ENCODE data around the gene CIB1. TPM values are rescaled to one million over a fixed set of nuclear protein-coding genes. Genes with fewer than 3 reads are reported as not detected.

Gene CIB1
- 187 to 226 TPM (median 220 TPM) in 5 replicates for total RNA-seq (2022; extraction: Qiagen RNA extraction; ENCODE audit: low read depth)

GRCh38 chr15:90233387-90234095 lies at the start of gene CIB1:
Gene CIB1 (minus strand): TSS chr15:90233941. CDS start chr15:90233885, 56 bp downstream.

GRCh38 chr15:90265271-90266060 lies 31.7 kb upstream of the CIB1 start, which contains the start of gene NGRN:
Gene NGRN (plus strand): TSS chr15:90265672. CDS start chr15:90265713, 41 bp downstream.

GRCh38 chr15:90249203-90249863 lies 15.6 kb upstream of the CIB1 start, which contains the start of gene TTLL13:
Gene TTLL13 (plus strand): TSS chr15:90249556. CDS start chr15:90250631, 1,075 bp downstream.

GRCh38 chr15:90234096-90234988 lies 601 bp upstream of the CIB1 start, which contains the start of gene GDPGP1:
Gene GDPGP1 (plus strand): TSS chr15:90234209. CDS start chr15:90240909, 6,700 bp downstream.

GRCh38 chr15:90201130-90201943 lies 32.4 kb downstream of the CIB1 start, which contains the start of gene SEMA4B:
Gene SEMA4B (plus strand): TSS chr15:90201330. CDS start chr15:90201579, 249 bp downstream.

Other genes with a start within 250 kb of the CIB1 start
- gene ZNF710, start 232.6 kb downstream of the CIB1 start, total RNA-seq (2022; extraction: Qiagen RNA extraction; ENCODE audit: low read depth): 11.5 to 15.5 TPM (median 14.3 TPM) in 5 replicates
- 38.6 to 45.8 TPM (median 43.8 TPM) in 5 replicates for gene IDH2, start 131.5 kb downstream of the CIB1 start, total RNA-seq (2022; extraction: Qiagen RNA extraction; ENCODE audit: low read depth)
- 66.5 to 111 TPM (median 100 TPM) in 5 replicates for gene SEMA4B, start 32.6 kb downstream of the CIB1 start, total RNA-seq (2022; extraction: Qiagen RNA extraction; ENCODE audit: low read depth)
- gene GDPGP1, start 268 bp upstream of the CIB1 start, total RNA-seq (2022; extraction: Qiagen RNA extraction; ENCODE audit: low read depth): 3.7 to 6.0 TPM (median 4.9 TPM) in 5 replicates
- gene TTLL13, start 15.6 kb upstream of the CIB1 start, total RNA-seq (2022; extraction: Qiagen RNA extraction; ENCODE audit: low read depth): 0.17 to 0.51 TPM (median 0.24 TPM) in 4 of 5 replicates, not detected in the other
- gene NGRN, start 31.7 kb upstream of the CIB1 start, total RNA-seq (2022; extraction: Qiagen RNA extraction; ENCODE audit: low read depth): 98.3 to 117 TPM (median 111 TPM) in 5 replicates
- gene ZNF774, start 118.3 kb upstream of the CIB1 start, total RNA-seq (2022; extraction: Qiagen RNA extraction; ENCODE audit: low read depth): 0.58 to 1.5 TPM (median 1.2 TPM) in 5 replicates
- 134 to 200 TPM (median 158 TPM) in 5 replicates for gene IQGAP1, start 154.3 kb upstream of the CIB1 start, total RNA-seq (2022; extraction: Qiagen RNA extraction; ENCODE audit: low read depth)

All from A549 treated with GW870086 at 1 μM for 4 hours (cell line).